CD4-positive, alpha-beta T cell treated with Interferon alpha-2 for 1 hour (primary cell): Measurements from ENCODE around the gene CDK5RAP3.
"Not testable (repeated sequence)": the region's sequence is repeated elsewhere in the genome, so short reads cannot be mapped to it uniquely, and the experiment has no call there.

Source experiments
- DNase-seq, 2 donors: peaks; one replicate each; pipeline ENCODE4 v3.0.0-alpha.2; 2020 to 2022

CDK5RAP3 gene, protein sequence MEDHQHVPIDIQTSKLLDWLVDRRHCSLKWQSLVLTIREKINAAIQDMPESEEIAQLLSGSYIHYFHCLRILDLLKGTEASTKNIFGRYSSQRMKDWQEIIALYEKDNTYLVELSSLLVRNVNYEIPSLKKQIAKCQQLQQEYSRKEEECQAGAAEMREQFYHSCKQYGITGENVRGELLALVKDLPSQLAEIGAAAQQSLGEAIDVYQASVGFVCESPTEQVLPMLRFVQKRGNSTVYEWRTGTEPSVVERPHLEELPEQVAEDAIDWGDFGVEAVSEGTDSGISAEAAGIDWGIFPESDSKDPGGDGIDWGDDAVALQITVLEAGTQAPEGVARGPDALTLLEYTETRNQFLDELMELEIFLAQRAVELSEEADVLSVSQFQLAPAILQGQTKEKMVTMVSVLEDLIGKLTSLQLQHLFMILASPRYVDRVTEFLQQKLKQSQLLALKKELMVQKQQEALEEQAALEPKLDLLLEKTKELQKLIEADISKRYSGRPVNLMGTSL

GRCh38 chr17:47970725-47971499 lies at the start of gene CDK5RAP3:
CDK5RAP3 (plus strand) TSS chr17:47971113; CDS start chr17:47971147, 34 bp downstream.
- peak; percentile 99 for DNase-seq

GRCh38 chr17:47924785-47925677 lies 45.9 kb upstream of the CDK5RAP3 start:
- no peak for DNase-seq

- no peak for DNase-seq
These were observed 45.3 kb upstream of the CDK5RAP3 start for GRCh38 chr17:47925678-47925988.

DNA sequence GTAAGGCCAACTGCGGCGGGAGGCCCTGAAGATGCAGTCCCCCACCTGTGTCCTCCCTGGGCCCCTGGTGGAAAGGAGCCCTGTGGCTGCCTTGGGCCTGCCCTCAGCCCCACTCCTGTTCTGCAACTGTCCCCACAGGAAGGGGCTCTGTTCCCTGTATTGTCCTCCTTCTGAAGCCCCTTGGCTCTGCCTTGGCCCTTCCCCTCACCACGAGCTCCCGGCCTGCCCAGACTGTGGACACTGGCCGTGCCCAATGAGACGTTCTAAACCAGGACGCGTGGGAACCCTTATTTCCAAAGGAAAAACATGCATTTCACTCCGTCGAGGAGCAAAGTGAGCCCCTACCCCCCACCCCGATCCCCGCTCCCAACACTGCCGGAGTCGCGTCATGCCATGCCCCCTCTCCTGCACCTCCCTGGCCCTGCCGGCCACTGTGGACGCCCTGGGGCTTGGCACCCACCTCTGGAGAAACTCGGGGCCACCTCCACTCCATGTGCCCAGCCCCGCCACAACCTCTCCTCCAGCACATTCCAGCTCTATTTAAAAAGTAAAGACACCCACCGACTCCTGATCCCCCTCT lies 43.0 kb upstream of the CDK5RAP3 start:
- DNase-seq = no peak

- no peak for DNase-seq
These were observed 42.5 kb upstream of the CDK5RAP3 start for GRCh38 chr17:47928415-47928814.

- DNase-seq = no peak
These were observed 41.5 kb upstream of the CDK5RAP3 start for GRCh38 chr17:47929218-47930000.

- DNase-seq = no peak
These were observed 39.1 kb upstream of the CDK5RAP3 start for GRCh38 chr17:47931848-47932247.

DNA sequence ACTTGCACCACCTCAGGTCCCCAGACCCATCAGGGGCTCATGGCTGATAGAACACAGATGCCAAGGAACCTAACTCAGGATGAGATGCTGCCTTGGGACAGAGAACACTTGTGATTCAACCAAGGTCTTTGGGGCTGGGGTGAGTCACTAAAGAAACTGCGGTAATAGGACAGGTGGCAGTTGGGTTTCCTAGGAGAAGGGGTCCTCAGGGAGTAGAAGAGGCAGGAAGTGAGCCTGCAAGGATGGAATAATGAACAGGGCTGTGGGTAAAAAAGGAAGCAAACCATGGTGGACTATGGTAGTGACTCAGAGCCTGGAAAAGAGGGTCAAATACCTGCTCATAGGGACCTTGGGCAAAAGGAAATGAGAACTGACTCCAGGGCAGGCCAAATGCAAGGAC lies 36.1 kb upstream of the CDK5RAP3 start:
- DNase-seq = no peak

- DNase-seq = not testable (repeated sequence)
These were observed 35.4 kb upstream of the CDK5RAP3 start for GRCh38 chr17:47935468-47935867.

- DNase-seq = no peak
These were observed 35.0 kb upstream of the CDK5RAP3 start for GRCh38 chr17:47935961-47936360.

DNA sequence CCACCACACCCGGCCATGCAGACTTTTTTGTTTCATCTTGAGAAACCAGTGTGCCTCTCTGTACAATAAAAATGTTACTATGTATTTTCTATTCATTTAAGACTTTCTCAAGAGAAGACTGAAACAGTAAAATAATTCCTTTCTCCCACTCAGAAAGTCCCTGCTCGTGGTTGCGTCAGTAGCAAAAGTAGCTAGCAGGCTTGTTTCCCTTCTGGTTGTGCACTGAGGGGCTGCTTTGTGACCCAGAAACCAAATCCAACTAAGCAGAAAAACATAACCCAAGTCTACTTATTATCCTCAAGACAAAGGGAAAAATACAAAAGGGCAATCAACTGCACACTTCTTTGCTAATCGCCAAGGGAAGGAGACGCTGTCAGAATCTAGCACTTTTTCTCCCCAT lies 33.0 kb upstream of the CDK5RAP3 start:
- no peak for DNase-seq

DNA sequence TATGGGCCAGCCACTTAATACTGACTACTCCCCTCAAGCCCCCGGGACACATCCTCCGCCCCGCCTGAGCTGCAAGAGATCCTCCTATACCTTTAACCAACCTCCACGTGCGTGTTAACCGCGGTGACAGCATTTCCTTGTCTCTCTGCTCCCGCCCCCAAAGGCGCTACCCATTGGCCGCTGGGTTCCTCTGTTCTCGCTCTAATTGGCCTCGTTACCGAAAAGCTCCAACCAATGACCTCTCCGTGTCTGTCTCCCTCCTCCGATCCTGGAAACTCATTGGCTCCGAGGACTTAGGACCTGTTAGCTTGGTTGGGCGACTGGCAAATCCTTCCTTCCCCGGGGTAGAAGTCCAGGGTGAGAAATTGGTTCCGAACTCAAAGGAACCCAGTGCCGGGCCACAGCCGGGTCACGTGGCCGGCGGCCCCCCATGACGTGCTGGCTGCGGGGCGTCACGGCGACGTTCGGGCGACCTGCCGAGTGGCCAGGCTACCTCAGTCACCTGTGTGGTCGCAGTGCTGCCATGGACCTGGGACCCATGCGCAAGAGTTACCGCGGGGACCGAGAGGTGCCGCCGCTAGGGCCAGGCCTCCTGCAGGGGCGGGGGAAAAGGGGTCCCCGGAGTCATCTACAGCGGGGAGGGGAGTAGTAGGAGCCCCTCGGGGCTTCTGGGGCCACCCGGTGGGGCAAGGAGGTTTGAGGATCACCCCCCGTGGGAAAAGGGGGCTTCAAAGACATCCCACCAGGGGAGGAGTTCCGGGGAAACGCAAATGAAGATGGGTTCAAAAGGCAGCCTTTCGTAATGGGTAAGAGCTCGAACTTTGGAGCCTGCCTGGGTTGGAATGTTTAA lies 29.4 kb upstream of the CDK5RAP3 start, which contains the start of gene PNPO:
TSS of gene PNPO (plus strand) at position 326 of the 850 bp plus-strand sequence. CDS start at position 431, 105 bp downstream.
- DNase-seq = peak; percentile 93 to 96

GRCh38 chr17:47942096-47942510 lies 28.8 kb upstream of the CDK5RAP3 start:
- DNase-seq = no peak

- no peak for DNase-seq
These were observed 28.3 kb upstream of the CDK5RAP3 start for GRCh38 chr17:47942568-47942967.

DNA sequence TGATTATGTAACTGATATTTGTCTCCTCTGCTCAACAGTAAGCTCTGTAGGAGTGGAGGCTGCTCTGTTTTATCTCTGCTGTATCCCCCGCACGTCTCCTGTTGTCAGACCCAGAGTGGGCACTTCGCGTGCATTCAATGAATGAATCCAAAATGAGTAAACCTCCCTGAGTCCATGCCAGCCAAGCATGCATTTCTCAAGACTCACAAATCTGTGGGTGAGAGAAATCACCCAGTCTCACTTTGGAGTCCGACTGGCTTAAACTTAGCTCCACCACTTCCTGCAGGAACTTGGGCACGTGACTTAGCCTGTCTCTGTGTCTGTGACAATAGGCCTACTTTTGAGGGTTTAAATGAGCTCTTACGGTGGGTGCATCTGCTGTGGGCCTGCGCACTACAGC lies 25.8 kb upstream of the CDK5RAP3 start:
- peak in 1 of 2 donors; percentile 31 for DNase-seq

GRCh38 chr17:47945529-47946508 lies 25.1 kb upstream of the CDK5RAP3 start:
- no peak for DNase-seq

- DNase-seq = no peak
These were observed 24.4 kb upstream of the CDK5RAP3 start for GRCh38 chr17:47946516-47946915.

DNA sequence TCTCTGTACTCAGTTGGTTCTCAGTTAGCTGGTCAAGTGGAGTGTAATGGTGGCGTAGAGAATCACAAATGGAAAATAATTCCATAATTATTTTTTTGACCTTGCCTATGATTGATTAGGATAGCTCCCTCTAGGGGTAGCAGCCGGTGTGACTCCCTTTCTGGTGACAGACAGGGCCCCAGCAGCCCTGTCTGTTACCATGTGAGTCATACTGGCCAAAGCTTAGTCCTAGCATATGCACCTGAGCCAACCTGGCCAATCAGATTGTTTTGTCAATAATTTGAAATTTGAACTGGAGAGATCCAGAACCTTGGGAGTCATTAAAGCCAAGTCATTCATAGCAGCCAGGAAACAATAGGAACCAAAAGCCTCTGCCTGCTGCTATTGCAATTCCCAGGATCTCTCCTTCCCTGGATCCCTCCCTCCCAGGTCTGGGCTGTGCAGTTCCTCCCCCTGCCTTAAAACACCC lies 23.9 kb upstream of the CDK5RAP3 start:
- peak; percentile 68 to 81 for DNase-seq

- DNase-seq = no peak
These were observed 22.2 kb upstream of the CDK5RAP3 start for GRCh38 chr17:47948706-47949196.
